DND-41 (cell line): ENCODE data around the gene IP6K2.

Source experiments
- ATAC-seq: fragments of 200-7000 bp; cut with Tn5 transposase; 3 replicates; pipeline ENCODE4 v1.9.1; 2021; ENCODE audit warnings: low read depth; ENCODE audit not compliant: insufficient read depth
- DNase-seq: peaks from one replicate; pipeline ENCODE4 v3.0.0-alpha.2; 2020
- H2AFZ ChIP-seq: 2 replicates; pipeline ENCODE4 v1.6.0; 2012; ENCODE audit warnings: low read depth, low read length
- H3K27ac ChIP-seq: 2 replicates; pipeline ENCODE4 v1.5.1; 2012; ENCODE audit warnings: low read length, inconsistent platforms
- H3K27me3 ChIP-seq: fragments of 200-600 bp; sonication (generic); 2 replicates; pipeline ENCODE4 v1.6.0; 2012; ENCODE audit warnings: low read length, mild to moderate bottlenecking, inconsistent platforms; ENCODE audit not compliant: insufficient read depth, poor library complexity
- H3K36me3 ChIP-seq: 2 replicates; pipeline ENCODE4 v1.5.1; 2012; ENCODE audit warnings: low read length, inconsistent platforms; ENCODE audit not compliant: insufficient read depth
- H3K4me1 ChIP-seq: 2 replicates; pipeline ENCODE4 v1.5.1; 2012; ENCODE audit warnings: mild to moderate bottlenecking, low read length; ENCODE audit not compliant: insufficient read depth
- H3K4me2 ChIP-seq: 2 replicates; pipeline ENCODE4 v1.6.0; 2012; ENCODE audit warnings: mild to moderate bottlenecking, moderate library complexity, low read length, inconsistent platforms; ENCODE audit not compliant: insufficient read depth
- H3K4me3 ChIP-seq, 2 experiments: fragments of 200-600 bp in 1 of 2; shearing (Covaris generic) in 1 of 2; 2 replicates each; pipeline ENCODE4 v1.5.1; 2012 to 2016; ENCODE audit warnings: inconsistent platforms in 2 of 2, low read length in 2 of 2, mild to moderate bottlenecking in 2 of 2, low read depth in 1 of 2, moderate library complexity in 1 of 2
- H3K79me2 ChIP-seq: 2 replicates; pipeline ENCODE4 v1.6.0; 2012; ENCODE audit warnings: low read length, inconsistent platforms; ENCODE audit not compliant: insufficient read depth
- H3K9ac ChIP-seq: 2 replicates; pipeline ENCODE4 v1.6.0; 2012; ENCODE audit warnings: low read depth, mild to moderate bottlenecking, inconsistent platforms, low read length, moderate library complexity
- H3K9me3 ChIP-seq: 2 replicates; pipeline ENCODE4 v1.5.1; 2012; ENCODE audit warnings: low read length, moderate library complexity, mild to moderate bottlenecking, inconsistent platforms; ENCODE audit not compliant: insufficient read depth, severe bottlenecking
- H4K20me1 ChIP-seq: 2 replicates; pipeline ENCODE4 v1.6.0; 2012; ENCODE audit warnings: low read length; ENCODE audit not compliant: insufficient read depth
- EZH2 ChIP-seq: IDR thresholded peaks from 3 replicates; pipeline ENCODE4 v1.6.1; 2012; ENCODE audit warnings: borderline replicate concordance, low read depth, mild to moderate bottlenecking, moderate library complexity, low read length, inconsistent platforms; ENCODE audit not compliant: severe bottlenecking
- TF ChIP-seq, protein P1 (sequence below): IDR thresholded peaks from 2 replicates; pipeline ENCODE4 v1.5.1; 2012; ENCODE audit warnings: borderline replicate concordance, low read length, moderate library complexity, mild to moderate bottlenecking; ENCODE audit not compliant: poor library complexity, severe bottlenecking; ENCODE audit errors: extremely low read depth

IP6K2 gene

DNA sequence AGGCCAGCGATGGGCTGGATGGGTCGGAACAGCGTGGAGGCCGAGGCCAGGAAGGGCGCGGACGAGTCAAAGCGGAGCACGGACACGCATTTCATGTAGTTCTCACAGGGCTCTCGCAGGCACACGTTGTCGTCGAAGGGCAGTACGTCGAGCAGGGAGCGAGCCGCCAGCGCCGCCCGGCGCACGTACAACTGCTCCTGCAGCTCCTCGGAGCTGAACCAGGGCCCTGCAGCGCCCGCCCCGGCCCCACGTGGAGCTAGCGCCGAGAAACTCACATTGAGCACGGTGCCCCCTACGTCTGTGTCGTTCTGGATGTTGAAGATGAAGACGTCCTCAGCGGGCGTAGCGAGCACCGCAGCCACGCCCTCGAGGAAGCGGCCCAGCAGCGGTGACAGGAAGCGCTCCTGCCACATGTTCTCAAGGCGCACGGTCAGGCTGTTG is 60.2 kb downstream of the IP6K2 start:
- no peaks in the 10 kb centered on the region for H3K27me3 ChIP-seq
- no peak overlapping the region for H3K27ac ChIP-seq
- H3K79me2 ChIP-seq = no peaks in the 10 kb centered on the region
- H3K4me2 ChIP-seq = no peak overlapping the region
- H3K36me3 ChIP-seq = no peaks in the 10 kb centered on the region
- H3K4me3 ChIP-seq = no peak overlapping the region
- peaks cover 6% of the 10 kb centered on the region; the same call in 1 of the 2 replicates for H4K20me1 ChIP-seq
- H2AFZ ChIP-seq = no peak overlapping the region
- no peaks in the 10 kb centered on the region for H3K4me1 ChIP-seq
- ATAC-seq (no peak), DNase-seq (no peak)
- H3K9ac ChIP-seq = no peak overlapping the region
- TF ChIP-seq, protein P1, sequence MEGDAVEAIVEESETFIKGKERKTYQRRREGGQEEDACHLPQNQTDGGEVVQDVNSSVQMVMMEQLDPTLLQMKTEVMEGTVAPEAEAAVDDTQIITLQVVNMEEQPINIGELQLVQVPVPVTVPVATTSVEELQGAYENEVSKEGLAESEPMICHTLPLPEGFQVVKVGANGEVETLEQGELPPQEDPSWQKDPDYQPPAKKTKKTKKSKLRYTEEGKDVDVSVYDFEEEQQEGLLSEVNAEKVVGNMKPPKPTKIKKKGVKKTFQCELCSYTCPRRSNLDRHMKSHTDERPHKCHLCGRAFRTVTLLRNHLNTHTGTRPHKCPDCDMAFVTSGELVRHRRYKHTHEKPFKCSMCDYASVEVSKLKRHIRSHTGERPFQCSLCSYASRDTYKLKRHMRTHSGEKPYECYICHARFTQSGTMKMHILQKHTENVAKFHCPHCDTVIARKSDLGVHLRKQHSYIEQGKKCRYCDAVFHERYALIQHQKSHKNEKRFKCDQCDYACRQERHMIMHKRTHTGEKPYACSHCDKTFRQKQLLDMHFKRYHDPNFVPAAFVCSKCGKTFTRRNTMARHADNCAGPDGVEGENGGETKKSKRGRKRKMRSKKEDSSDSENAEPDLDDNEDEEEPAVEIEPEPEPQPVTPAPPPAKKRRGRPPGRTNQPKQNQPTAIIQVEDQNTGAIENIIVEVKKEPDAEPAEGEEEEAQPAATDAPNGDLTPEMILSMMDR = no peak
- TF ChIP-seq EZH2 = no peak
- H3K9me3 ChIP-seq = no peaks in the 10 kb centered on the region

DNA sequence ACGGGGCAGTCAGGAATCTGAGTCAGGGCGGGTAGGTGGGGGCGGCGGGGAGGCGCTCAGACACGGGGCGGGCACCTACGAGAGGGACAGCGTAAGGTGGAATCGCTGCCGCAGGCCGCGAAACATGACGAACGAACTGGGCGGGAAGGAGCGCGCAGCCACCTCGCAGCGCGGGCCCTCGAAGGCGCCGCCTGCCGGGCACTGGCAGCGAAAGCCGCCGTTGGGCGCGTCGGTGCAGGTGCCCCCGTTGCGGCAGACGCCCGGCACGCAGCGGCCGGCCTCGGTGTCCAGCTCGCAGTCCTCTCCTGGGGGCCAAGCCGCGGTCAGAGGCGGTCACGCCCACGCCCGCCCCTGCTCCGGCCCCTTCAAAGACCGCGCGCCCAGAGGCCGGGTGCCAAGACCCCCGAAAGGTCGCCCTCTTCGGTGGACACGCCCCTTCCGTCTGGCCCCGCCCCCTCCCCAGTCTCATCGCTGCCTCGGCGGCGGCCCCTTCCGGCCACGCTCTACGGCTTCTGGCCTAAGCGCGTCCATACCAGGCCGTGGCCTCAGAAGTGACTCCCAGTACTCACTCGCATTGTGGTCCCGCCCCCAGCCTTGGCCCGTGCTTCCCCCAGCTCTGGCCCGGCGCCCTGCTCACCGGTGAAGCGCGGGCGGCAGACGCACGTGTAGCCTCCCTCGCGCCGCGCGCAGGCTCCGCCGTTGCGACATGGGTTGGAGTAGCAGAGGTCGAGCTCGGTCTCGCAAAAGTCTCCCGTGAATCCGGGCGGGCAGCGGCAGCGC is 60.8 kb downstream of the IP6K2 start:
- no peaks in the 10 kb centered on the region for H3K79me2 ChIP-seq
- H2AFZ ChIP-seq = no peak overlapping the region
- no peaks in the 10 kb centered on the region for H3K27me3 ChIP-seq
- ATAC-seq = no peak
- H3K36me3 ChIP-seq = no peaks in the 10 kb centered on the region
- H3K9me3 ChIP-seq = no peaks in the 10 kb centered on the region
- H3K4me2 ChIP-seq = no peak overlapping the region
- no peak for TF ChIP-seq EZH2
- TF ChIP-seq, protein P1 = no peak
- DNase-seq = no peak
- H3K9ac ChIP-seq = no peak overlapping the region
- no peak overlapping the region for H3K4me3 ChIP-seq
- H3K4me1 ChIP-seq = no peaks in the 10 kb centered on the region
- peaks cover 6% of the 10 kb centered on the region; the same call in 1 of the 2 replicates for H4K20me1 ChIP-seq
- H3K27ac ChIP-seq = no peak overlapping the region

DNA sequence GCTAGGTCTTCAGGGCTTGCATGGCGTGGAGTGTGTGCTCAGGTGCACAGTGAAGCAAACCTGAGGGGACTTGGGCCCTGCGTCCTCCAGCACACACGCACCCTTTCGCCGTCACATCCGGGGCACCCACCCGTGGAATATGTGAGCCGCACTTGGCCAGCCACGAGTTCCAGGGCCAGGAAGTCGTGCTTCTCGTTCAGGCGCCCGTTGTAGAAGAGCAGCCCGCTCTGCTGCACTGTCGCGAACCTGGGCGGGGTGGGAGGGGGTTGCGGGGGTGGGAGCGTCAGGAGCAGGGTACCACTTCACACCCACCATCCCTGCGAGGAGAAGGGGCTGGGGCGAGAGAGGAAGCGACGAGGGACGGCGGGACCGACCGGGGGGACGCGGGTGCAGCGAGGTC is 61.4 kb downstream of the IP6K2 start:
- Histone ChIP-seq H3K79me2 (no peaks in the 10 kb centered on the region), H3K36me3 (no peaks in the 10 kb centered on the region), H3K4me3 (no peak overlapping the region), H3K9me3 (no peaks in the 10 kb centered on the region), H2AFZ (no peak overlapping the region), H3K27me3 (no peaks in the 10 kb centered on the region), H3K4me1 (no peaks in the 10 kb centered on the region), H3K4me2 (no peak overlapping the region), H4K20me1 (peaks cover 6% of the 10 kb centered on the region; the same call in 1 of the 2 replicates), H3K27ac (no peak overlapping the region), H3K9ac (no peak overlapping the region)
- ATAC-seq (no peak), DNase-seq (no peak)
- TF ChIP-seq, protein P1 = no peak
